ENCODE results near the gene BHLHA15. TPM values are rescaled to one million over a fixed set of nuclear protein-coding genes. Genes with fewer than 3 reads are reported as not detected.

The BHLHA15 gene
- total and polyA plus RNA-seq, 9 of the 15 experiments (the other 6 are each of a cell fraction or from before 2014, with no cell fraction given) = 0.22 to 2.0 (median 1.1) TPM; not detected in 4

DNA sequence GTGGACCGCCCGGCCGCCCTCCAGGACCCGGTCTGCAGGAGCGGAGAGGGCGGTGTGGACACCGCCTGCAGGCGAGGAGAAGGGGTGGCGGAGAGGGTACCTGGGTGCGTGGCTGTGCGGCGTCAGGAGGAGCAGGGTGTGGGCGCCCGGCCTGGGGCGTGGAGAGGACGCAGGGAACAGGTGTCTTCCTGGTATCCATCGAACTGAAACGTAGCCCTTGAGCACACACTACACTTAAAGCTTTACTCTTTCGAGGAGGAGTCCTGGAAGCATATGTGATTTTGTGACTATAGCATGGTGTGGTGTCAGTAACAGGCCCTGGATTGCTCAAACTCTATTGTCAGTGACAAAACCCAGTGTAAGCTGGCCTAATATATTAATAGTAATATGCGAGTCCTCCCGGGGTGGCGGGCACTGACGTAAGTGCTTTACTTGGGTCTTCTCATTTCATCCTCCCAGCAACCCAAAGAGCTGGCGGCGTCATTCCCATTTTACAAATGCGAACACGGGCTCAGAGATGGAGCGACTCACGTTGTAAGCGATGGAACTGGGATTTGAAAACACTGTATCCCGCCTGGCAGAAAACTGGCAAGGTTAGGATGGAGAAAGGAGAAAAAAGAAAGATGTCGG, 41.3 kb downstream of the BHLHA15 start (continued):
- TF ChIP-seq, protein P1, sequence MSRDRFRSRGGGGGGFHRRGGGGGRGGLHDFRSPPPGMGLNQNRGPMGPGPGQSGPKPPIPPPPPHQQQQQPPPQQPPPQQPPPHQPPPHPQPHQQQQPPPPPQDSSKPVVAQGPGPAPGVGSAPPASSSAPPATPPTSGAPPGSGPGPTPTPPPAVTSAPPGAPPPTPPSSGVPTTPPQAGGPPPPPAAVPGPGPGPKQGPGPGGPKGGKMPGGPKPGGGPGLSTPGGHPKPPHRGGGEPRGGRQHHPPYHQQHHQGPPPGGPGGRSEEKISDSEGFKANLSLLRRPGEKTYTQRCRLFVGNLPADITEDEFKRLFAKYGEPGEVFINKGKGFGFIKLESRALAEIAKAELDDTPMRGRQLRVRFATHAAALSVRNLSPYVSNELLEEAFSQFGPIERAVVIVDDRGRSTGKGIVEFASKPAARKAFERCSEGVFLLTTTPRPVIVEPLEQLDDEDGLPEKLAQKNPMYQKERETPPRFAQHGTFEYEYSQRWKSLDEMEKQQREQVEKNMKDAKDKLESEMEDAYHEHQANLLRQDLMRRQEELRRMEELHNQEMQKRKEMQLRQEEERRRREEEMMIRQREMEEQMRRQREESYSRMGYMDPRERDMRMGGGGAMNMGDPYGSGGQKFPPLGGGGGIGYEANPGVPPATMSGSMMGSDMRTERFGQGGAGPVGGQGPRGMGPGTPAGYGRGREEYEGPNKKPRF (IDR thresholded peaks at IDR 0.05; ENCODE audit: low read depth, low read length) = no peak
- TF ChIP-seq, protein P2, sequence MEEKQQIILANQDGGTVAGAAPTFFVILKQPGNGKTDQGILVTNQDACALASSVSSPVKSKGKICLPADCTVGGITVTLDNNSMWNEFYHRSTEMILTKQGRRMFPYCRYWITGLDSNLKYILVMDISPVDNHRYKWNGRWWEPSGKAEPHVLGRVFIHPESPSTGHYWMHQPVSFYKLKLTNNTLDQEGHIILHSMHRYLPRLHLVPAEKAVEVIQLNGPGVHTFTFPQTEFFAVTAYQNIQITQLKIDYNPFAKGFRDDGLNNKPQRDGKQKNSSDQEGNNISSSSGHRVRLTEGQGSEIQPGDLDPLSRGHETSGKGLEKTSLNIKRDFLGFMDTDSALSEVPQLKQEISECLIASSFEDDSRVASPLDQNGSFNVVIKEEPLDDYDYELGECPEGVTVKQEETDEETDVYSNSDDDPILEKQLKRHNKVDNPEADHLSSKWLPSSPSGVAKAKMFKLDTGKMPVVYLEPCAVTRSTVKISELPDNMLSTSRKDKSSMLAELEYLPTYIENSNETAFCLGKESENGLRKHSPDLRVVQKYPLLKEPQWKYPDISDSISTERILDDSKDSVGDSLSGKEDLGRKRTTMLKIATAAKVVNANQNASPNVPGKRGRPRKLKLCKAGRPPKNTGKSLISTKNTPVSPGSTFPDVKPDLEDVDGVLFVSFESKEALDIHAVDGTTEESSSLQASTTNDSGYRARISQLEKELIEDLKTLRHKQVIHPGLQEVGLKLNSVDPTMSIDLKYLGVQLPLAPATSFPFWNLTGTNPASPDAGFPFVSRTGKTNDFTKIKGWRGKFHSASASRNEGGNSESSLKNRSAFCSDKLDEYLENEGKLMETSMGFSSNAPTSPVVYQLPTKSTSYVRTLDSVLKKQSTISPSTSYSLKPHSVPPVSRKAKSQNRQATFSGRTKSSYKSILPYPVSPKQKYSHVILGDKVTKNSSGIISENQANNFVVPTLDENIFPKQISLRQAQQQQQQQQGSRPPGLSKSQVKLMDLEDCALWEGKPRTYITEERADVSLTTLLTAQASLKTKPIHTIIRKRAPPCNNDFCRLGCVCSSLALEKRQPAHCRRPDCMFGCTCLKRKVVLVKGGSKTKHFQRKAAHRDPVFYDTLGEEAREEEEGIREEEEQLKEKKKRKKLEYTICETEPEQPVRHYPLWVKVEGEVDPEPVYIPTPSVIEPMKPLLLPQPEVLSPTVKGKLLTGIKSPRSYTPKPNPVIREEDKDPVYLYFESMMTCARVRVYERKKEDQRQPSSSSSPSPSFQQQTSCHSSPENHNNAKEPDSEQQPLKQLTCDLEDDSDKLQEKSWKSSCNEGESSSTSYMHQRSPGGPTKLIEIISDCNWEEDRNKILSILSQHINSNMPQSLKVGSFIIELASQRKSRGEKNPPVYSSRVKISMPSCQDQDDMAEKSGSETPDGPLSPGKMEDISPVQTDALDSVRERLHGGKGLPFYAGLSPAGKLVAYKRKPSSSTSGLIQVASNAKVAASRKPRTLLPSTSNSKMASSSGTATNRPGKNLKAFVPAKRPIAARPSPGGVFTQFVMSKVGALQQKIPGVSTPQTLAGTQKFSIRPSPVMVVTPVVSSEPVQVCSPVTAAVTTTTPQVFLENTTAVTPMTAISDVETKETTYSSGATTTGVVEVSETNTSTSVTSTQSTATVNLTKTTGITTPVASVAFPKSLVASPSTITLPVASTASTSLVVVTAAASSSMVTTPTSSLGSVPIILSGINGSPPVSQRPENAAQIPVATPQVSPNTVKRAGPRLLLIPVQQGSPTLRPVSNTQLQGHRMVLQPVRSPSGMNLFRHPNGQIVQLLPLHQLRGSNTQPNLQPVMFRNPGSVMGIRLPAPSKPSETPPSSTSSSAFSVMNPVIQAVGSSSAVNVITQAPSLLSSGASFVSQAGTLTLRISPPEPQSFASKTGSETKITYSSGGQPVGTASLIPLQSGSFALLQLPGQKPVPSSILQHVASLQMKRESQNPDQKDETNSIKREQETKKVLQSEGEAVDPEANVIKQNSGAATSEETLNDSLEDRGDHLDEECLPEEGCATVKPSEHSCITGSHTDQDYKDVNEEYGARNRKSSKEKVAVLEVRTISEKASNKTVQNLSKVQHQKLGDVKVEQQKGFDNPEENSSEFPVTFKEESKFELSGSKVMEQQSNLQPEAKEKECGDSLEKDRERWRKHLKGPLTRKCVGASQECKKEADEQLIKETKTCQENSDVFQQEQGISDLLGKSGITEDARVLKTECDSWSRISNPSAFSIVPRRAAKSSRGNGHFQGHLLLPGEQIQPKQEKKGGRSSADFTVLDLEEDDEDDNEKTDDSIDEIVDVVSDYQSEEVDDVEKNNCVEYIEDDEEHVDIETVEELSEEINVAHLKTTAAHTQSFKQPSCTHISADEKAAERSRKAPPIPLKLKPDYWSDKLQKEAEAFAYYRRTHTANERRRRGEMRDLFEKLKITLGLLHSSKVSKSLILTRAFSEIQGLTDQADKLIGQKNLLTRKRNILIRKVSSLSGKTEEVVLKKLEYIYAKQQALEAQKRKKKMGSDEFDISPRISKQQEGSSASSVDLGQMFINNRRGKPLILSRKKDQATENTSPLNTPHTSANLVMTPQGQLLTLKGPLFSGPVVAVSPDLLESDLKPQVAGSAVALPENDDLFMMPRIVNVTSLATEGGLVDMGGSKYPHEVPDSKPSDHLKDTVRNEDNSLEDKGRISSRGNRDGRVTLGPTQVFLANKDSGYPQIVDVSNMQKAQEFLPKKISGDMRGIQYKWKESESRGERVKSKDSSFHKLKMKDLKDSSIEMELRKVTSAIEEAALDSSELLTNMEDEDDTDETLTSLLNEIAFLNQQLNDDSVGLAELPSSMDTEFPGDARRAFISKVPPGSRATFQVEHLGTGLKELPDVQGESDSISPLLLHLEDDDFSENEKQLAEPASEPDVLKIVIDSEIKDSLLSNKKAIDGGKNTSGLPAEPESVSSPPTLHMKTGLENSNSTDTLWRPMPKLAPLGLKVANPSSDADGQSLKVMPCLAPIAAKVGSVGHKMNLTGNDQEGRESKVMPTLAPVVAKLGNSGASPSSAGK (IDR thresholded peaks at IDR 0.05) = peak; percentile 58; the same call in 1 of the 2 replicates
- TF ChIP-seq PHF8 (IDR thresholded peaks at IDR 0.05; ENCODE audit: borderline replicate concordance, low read length) (peak; percentile 72; the same call in 1 of the 2 replicates), LCOR (CRISPR knock-in tag; IDR thresholded peaks at IDR 0.05) (no peak), ZNF507 (tag; conservative IDR thresholded peaks at IDR 0.05) (no peak), SP1 (CRISPR knock-in tag; IDR thresholded peaks at IDR 0.05) (peak; percentile 22; the same call in 1 of the 2 replicates), TRIM28 (IDR thresholded peaks at IDR 0.05) (no peak), FUS (optimal IDR thresholded peaks at IDR 0.05; ENCODE audit: low read depth, low read length) (no peak)
- TF ChIP-seq, protein P3, sequence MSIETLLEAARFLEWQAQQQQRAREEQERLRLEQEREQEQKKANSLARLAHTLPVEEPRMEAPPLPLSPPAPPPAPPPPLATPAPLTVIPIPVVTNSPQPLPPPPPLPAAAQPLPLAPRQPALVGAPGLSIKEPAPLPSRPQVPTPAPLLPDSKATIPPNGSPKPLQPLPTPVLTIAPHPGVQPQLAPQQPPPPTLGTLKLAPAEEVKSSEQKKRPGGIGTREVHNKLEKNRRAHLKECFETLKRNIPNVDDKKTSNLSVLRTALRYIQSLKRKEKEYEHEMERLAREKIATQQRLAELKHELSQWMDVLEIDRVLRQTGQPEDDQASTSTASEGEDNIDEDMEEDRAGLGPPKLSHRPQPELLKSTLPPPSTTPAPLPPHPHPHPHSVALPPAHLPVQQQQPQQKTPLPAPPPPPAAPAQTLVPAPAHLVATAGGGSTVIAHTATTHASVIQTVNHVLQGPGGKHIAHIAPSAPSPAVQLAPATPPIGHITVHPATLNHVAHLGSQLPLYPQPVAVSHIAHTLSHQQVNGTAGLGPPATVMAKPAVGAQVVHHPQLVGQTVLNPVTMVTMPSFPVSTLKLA (conservative IDR thresholded peaks at IDR 0.05) = 0 out of 4 replicates have a peak, but pooled peaks of 1 of the 2 experiments have one; percentile 20

Data from K562 (cell line).